Osteocyte (in vitro differentiated cells): ENCODE results near the gene DLL1. TPM values are rescaled to one million over a fixed set of nuclear protein-coding genes. Genes with fewer than 3 reads are reported as not detected.

Experiments used
- DNase-seq: peaks from one replicate; pipeline ENCODE4 v3.0.0; 2021; ENCODE audit warnings: mixed read lengths; ENCODE audit not compliant: unreplicated experiment; ENCODE audit errors: extremely low spot score
- H3K27ac Mint-ChIP-seq: one replicate; pipeline ENCODE4 v1.8.0; 2021; ENCODE audit warnings: mild to moderate bottlenecking, mixed read lengths; ENCODE audit not compliant: unreplicated experiment
- H3K27me3 Mint-ChIP-seq: one replicate; pipeline ENCODE4 v1.8.0; 2021; ENCODE audit warnings: mixed read lengths; ENCODE audit not compliant: unreplicated experiment
- H3K36me3 Mint-ChIP-seq: one replicate; pipeline ENCODE4 v1.8.0; 2021; ENCODE audit warnings: mixed read lengths; ENCODE audit not compliant: unreplicated experiment
- H3K4me1 Mint-ChIP-seq: one replicate; pipeline ENCODE4 v1.8.0; 2021; ENCODE audit warnings: mixed read lengths; ENCODE audit not compliant: unreplicated experiment
- H3K4me3 Mint-ChIP-seq: one replicate; pipeline ENCODE4 v1.8.0; 2021; ENCODE audit warnings: mild to moderate bottlenecking, moderate library complexity, mixed read lengths; ENCODE audit not compliant: unreplicated experiment
- H3K9me3 Mint-ChIP-seq: one replicate; pipeline ENCODE4 v1.8.0; 2021; ENCODE audit warnings: mixed read lengths; ENCODE audit not compliant: unreplicated experiment
- total RNA-seq: library from RNA; stranded (reverse); gene quantifications from 2 replicates; pipeline ENCODE4 v1.2.1, GENCODE V29; 2021
- TF ChIP-seq, protein P1 (sequence below): fragments of 200-600 bp; sonication (generic); IDR thresholded peaks from 2 replicates; pipeline ENCODE4 v1.5.0; 2021; ENCODE audit warnings: antibody characterized with exemption, mild to moderate bottlenecking, moderate library complexity

Gene DLL1
- total RNA-seq, 1 donor from 2014 or later: 1.6 TPM

DNA sequence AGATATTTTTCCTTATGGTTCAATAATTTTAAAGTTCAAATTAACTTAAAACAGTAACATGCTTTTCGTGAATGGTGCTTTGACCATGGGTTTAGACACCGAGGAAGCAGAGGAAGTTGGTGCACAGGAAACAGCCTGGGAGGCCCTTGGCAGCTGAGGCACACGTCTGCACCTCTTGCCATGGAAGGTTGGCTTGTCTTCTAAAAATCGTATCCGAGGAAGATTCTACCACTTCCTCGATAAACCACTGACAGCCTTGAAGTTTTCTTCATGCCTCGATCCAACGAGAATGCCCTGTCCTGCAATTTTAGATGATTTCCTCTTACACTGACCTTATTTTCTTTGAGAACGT lies 12.2 kb downstream of the DLL1 start:
- Mint-ChIP-seq H3K27me3 (peaks cover 14% of the 10 kb centered on the region), H3K4me1 (no peaks in the 10 kb centered on the region), H3K9me3 (no peaks in the 10 kb centered on the region), H3K4me3 (no peak overlapping the region), H3K27ac (no peak overlapping the region), H3K36me3 (peaks cover 2% of the 10 kb centered on the region)
- TF ChIP-seq, protein P1, sequence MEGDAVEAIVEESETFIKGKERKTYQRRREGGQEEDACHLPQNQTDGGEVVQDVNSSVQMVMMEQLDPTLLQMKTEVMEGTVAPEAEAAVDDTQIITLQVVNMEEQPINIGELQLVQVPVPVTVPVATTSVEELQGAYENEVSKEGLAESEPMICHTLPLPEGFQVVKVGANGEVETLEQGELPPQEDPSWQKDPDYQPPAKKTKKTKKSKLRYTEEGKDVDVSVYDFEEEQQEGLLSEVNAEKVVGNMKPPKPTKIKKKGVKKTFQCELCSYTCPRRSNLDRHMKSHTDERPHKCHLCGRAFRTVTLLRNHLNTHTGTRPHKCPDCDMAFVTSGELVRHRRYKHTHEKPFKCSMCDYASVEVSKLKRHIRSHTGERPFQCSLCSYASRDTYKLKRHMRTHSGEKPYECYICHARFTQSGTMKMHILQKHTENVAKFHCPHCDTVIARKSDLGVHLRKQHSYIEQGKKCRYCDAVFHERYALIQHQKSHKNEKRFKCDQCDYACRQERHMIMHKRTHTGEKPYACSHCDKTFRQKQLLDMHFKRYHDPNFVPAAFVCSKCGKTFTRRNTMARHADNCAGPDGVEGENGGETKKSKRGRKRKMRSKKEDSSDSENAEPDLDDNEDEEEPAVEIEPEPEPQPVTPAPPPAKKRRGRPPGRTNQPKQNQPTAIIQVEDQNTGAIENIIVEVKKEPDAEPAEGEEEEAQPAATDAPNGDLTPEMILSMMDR: no peak
- DNase-seq: no peak

DNA sequence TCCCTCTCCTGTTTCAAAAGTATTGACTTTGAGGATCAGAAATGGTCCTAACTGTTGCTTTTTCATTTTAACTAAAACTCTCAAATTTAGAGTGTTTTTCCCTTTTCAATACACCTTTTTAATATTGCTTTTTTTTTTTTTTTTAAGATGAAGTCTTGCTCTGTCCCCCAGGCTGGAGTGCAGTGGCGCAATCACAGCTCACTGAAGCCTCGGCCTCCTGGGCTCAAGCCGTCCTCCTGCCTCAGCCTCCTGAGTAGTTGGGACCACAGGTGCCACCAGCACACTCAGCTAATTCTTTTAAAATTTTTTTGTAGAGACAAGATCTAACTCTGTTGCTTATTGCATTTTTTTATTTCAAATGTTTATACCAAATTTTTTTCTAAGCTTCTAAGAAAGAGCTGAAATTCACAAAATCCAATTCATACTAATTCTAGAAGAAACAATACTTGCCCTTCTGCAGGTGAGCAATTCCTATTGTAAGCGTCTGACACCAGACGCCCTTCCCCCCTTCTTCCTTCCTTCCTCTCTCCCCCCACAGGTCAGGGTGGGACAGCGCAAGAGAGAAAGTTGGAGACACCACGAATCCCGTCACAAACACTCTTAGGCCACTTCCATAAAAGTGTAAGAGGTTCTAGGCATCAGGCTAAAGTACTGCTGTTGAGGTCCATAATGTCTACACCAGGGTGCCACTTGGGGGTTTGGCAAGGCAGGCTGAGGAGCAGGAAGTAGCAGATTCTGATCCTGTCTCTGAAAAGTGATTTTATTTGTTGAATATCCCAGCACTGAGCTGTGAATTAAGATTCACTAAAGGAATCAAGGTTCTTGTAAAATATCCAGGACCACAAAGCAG lies 12.8 kb downstream of the DLL1 start:
- Mint-ChIP-seq H3K4me1 (no peaks in the 10 kb centered on the region), H3K4me3 (no peak overlapping the region)
- TF ChIP-seq, protein P1: no peak

DNA sequence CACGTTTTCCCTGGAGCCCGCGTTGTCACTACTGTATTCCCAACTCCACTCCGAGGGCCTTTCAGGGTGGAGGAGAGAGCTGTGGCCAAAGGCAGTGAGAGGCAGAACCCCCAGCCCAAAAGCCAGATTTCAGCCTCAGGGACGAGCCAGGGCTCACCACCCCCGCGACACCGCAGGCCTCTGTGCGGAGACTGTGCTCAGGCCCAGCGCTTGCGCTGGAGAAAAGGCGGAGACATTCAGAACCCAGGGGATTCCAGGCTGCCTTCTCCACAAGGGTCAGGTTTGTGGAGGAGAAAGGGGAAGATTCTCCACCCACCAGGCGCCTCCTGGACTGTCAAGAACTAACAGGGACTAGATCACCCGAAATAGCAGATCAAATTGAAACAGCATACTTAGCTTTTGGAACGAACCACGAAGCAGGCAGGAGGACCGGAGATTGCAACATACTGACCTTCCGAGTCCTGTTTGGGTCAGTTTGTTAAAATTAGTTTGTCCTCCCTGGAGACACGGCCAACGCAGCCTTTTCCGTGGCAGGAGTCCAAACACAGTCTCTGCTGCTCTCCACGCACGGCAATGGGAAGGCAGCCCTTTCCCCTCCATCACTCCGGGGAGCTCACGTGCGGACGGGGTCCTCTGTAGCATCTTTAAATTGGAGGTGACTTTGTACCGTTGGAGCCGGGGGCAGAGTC lies 14.4 kb downstream of the DLL1 start:
- TF ChIP-seq, protein P1: no peak
- DNase-seq: no peak
- Mint-ChIP-seq H3K27me3 (peaks cover 14% of the 10 kb centered on the region), H3K36me3 (no peaks in the 10 kb centered on the region), H3K4me3 (no peak overlapping the region), H3K9me3 (no peaks in the 10 kb centered on the region), H3K27ac (no peak overlapping the region), H3K4me1 (no peaks in the 10 kb centered on the region)

More for the DNA sequence above, 12.8 kb downstream of the DLL1 start:
- H3K27ac Mint-ChIP-seq: no peak overlapping the region
- no peak for DNase-seq
- peaks cover 14% of the 10 kb centered on the region for H3K27me3 Mint-ChIP-seq
- H3K9me3 Mint-ChIP-seq: no peaks in the 10 kb centered on the region
- peaks cover 2% of the 10 kb centered on the region for H3K36me3 Mint-ChIP-seq

DNA sequence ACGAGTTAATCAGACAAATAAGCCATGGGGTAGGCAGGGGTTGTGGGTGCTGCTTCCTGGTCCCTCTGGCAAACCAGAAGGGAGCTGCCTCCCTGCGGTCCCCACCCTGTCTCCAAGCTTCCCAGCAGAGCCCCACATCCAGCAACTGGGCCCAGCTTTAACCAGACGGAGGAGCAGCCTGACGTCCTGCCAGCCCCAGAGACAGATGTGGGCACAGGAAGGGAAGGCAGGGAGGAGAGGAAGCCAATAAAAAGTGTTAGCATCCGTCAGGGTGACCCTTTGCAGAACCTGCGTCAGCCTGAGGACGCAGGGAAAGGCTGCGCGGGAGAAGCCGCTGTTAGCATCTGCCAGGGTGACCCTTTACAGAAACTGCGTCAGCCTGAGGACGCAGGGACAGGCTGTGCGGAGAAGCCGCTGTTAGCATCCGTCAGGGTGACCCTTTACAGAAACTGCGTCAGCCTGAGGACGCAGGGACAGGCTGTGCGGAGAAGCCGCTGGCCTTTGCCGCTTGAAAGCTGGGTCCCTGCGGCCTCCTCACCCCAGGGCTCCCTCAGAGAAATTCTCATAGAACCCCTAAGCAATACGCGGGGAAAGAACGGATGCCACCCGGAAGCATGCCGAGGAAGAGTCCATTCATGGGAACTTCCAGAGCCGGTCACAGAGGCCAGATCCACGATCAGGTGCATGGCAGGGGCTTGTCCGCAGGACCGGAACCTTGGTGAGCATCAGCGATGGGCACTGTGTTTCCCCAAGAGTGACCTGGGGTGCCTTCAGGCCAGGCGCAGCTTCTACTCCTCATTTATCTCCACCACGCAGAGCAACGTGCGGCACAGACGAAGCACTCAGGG lies 15.9 kb downstream of the DLL1 start:
- Mint-ChIP-seq H3K4me1 (peaks cover 4% of the 10 kb centered on the region), H3K9me3 (no peaks in the 10 kb centered on the region), H3K4me3 (no peak overlapping the region), H3K36me3 (no peaks in the 10 kb centered on the region), H3K27ac (no peak overlapping the region), H3K27me3 (peaks cover 13% of the 10 kb centered on the region)
- TF ChIP-seq, protein P1: no peak
- no peak for DNase-seq
